ENCODE measurements around the gene KCNG2.

KCNG2 gene

DNA sequence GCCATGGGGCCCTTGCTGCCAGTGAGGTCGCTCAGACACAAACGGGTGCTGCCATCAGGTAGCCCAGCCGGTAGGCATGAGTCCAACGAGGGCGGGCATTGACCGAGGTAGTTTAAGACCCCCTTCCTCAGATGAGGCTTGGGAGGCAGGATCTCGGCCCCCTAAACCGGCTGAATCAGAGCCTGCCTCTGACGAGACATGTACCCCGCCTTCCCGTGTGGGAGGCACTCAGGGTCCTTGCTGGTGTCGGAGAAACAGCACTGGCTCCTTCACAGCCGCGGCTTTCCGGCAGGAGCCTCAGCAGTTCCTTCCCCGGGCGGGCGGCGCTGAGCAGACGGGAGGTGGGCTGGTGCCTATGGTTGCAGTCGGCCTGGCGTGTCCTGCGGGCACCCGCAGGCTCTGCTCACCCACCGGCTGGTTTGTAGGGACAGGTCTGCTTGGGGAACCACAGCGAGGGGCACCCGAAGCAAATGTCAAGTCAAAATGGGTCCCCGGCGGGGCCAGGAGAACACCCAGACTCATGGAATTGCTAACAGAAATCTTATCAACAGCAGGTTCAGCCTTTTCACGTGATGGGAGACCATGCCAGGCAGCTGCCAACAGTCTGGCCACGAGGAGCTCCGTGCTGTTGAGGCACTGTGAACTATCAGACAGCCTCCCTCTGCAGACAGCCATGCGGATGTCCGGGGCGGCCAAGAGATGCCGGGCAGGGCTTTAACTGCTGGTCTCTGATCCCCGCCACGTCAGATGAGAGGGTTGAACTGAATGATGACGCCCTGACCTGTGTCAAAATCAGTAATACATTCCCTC, 2.8 kb downstream of the KCNG2 start:
- no peak for DNase-seq

- DNase-seq = no peak
These were observed 3.5 kb downstream of the KCNG2 start for GRCh38 chr18:79801217-79801616.

- DNase-seq = no peak
These were observed 3.9 kb downstream of the KCNG2 start for GRCh38 chr18:79801641-79802040.

GRCh38 chr18:79802298-79802697, 4.6 kb downstream of the KCNG2 start:
- DNase-seq = no peak

DNA sequence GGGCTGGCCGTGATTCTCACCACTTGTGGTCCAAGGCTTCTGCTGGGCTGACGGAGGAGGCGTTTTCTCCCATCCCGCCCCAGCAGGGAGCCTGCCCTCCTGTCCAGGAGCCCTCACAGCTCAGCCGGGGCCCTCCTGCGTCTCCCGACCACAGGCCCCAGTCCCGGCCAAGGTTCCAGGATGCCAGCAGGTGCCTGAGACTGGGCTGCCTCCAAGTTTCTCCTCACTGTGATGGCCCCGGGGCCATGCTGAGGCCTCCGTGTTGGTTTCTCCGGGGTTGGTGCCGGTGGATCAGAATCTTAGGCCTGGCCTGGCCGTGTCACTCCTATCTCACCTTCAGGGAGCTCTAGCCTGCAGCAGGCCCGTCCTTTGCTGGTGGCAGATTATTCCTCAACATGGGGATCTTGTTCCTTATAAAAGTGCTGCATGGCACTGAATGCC, 5.9 kb downstream of the KCNG2 start:
- DNase-seq = no peak

DNA sequence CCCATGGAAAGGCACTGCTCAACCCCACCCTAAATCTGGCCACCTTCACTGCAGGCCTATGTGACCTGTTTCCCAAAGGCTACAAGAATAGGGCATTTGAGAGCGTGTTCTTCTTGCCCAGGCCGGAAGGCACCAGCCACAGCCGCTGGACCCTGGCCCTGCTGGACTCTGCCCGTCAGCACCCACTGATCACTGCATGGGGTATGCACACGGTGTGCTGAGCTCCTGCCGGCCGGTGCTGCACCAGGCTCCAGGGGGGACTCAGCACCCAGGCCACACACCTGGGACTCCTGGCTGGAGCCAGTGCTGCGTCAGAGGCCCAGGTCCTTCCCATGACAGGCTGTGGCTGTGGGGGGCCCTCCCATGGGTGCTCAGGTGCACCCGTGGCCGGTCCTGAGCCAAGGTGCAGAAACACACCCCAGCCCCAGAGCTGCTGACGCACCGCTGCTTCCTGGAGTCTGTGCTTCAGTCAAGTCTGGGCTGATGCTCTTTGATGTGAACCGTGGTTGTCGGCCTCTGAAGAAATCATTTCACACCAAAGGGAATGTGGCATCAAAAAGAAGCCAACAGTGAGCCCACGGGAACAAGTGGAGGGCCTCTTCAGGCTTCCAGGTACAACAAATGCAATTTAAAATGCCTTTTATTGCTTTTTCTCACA, 6.5 kb downstream of the KCNG2 start:
- DNase-seq = no peak

DNA sequence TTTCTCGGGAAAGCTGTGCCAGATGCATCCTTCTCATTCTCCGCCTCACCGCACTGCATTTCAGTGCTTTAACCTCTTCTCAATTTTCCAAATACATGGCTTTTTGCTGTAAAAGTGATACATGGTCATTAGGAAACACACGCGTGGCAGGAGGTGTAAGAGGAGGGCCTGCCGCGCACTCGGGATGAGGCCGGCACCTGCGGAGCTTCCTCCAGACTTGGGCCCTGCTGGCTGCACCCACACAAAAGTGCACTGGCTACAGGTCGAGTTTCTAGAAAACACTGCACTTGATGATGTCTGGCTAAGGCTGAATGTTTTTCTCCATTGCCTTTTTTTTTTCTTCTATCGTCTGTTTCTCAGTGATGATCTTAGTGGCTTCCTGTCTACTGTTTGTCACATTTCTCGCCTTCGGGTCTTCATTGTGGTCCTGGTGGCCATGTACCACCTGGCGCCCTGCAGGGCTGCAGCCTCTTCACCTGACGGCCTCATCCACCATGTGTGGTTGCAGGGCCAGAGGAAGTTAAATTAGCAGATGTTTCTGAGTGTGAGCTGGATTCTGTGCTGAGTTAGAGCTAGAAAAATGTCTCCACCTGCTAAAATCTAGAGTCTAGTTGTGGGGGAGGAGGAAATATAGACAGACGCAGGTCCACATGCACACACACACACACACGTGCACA, 7.6 kb downstream of the KCNG2 start:
- no peak for DNase-seq

DNA sequence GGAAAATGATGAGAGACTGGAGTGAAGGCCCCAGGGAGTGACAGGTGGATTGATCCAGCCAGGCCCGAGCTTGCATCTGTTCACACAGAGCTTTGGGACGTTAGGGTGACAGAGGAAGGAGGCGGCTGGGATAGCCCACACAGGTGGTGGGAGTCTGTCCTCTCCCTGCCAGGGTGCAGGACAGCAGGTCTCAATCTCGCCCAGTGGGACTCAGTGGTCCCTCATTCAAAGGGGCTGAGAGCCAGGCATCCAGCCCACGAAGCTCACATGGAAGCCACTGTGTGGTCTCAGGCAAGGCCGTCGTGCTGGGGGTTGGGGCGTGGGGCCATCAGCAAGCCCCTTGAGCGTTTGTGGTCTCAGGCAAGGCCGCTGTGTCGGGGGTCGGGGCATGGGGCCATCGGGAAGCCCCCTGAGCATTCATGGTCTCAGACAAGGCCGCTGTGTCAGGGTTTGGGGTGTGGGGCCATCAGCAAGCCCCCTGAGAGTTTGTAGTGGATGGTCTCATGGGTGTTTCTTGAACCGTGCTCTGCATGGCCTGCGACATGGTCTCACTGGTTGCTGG, 8.3 kb downstream of the KCNG2 start:
- no peak for DNase-seq

- DNase-seq = no peak
These were observed 9.5 kb downstream of the KCNG2 start for GRCh38 chr18:79806976-79807841.

DNA sequence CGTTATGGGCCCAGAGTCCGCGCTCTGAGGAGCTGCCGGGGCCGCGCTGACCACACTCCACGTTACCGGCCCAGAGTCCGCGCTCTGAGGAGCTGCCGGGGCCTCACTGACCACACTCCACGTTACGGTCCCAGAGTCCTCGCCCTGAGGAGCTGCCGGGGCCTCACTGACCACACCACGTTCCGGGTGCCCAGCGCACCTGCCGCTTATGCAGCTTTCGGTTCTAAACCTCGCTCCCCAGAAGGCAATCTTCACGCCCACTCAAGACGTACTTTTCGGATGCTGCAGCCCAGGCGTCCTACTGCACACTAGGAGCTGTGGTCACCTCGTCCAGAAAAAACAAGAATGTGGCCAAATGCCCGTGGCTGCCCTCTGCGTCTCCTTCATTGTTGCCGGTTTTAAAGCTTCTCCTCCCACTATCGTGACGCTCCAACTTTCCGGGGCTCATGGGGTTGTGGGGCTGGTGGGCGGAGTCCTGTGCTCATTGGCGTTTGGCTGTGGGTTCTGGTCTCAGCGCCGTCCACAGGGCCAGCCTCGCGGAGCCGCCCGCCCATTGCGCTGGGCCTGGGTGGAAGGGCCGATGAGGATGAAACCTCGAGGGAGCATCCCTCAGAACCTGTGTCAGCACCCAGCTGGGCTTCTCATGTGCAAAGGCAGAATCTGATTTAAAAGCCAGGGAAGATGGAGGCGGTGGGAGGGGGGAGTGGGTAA, 11.9 kb downstream of the KCNG2 start:
- DNase-seq = no peak

DNA sequence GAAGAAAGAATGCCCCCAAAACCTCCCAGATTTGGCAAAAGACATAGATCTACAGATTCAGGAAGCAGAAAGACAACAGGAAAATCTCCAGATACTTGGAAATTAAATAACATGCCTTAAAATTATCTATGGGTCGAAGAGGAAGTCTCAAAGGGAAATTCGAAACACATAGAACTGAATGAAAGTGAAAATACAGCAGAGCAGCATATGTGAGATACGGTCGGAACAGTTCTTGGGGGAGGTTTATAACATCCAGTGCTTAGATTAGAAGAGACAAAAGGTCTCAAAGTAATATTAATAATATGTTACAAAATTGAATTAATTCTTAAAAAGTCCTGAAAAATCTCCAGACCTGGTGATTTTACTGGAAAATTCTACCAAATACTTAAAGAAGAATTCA, 14.3 kb downstream of the KCNG2 start:
- DNase-seq = no peak

- DNase-seq = no peak
These were observed 16.6 kb downstream of the KCNG2 start for GRCh38 chr18:79814373-79814772.

DNA sequence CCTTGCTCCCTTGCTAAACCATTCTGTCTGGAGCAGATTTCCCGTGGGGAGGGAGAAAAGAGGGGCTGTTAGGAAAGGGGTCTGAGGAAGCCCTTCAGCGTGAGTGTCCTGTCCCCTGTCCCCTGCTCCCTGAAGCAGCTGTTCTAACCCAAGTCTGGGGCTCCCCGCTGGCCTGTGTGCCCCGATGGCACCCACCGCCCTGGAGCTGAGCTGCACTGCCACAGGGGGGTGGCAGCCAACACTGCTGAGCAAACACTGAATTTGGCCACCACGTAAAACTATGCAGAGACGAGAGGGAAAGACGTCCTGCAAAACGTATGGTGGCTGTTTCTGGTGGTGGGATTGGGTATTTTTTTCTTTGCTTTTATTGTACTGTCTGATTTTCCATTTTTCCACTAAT, 17.9 kb downstream of the KCNG2 start:
- DNase-seq = no peak

DNA sequence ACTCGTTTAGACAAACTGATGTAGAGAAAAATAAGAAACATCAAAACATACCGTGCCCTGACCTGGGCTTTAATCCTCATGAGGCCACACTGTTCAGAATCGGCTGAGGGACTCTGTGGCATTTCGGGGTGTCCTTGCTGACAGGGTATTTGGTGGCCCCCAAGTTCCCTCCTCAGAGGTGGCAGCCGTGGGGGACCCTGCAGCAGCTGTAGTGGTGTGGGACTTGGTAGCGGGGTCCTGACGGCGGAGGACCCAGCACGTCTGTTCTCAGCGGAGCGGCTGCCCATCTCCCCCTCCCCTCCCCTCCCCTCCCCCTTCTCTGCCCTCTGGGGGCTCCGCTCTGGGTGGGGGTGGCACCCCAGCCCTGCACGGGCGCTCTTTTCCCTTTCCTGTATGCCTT, 18.4 kb downstream of the KCNG2 start:
- no peak for DNase-seq

DNA sequence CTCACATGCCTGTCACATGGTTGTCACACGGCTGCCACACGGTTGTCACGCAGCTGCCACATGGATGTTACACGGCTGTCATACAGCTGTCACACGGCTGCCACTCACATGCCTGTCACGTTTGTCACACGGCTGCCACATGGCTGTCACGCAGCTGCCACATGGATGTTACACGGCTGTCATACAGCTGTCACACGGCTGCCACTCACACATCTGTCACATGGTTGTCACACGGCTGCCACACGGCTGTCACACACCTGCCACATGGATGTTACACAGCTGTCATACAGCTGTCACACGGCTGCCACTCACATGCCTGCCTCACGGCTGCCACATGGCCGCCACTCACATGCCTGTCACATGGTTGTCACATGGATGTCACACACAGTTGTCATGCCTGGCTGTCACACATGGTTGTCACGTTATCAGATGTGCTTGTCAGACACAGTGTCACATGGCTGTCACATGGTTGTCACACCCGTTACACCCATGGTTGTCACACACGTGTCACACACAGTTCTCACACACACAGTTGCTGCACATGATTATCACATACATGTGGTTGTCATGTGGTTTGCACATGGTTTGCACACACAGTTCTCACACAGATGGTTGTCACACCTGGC, 19.4 kb downstream of the KCNG2 start:
- no peak for DNase-seq

DNA sequence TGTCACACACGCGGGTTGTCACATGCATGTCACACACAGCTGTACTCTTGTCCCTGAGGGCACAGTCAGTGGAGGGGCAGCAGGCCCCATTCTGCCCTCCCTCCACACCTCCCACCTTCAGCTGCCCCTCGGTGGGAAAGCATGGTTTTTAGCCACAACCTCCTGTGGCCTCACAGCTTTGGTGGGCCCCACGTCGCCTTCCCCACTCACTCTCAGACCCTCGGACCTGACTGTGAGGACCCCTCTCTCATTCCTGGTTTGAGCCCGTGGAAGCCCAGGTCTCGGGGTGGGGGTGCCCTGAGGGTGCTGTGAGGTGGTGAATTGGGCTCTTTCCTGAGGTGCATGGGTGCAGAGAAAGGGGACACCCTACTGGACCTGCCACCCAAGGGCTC, 19.9 kb downstream of the KCNG2 start:
- DNase-seq = no peak

- no peak for DNase-seq
These were observed 20.3 kb downstream of the KCNG2 start for GRCh38 chr18:79818036-79818435.

GRCh38 chr18:79818631-79819030, 20.9 kb downstream of the KCNG2 start:
- no peak for DNase-seq

- DNase-seq = no peak
These were observed 21.6 kb downstream of the KCNG2 start for GRCh38 chr18:79819064-79819967.

GRCh38 chr18:79819968-79820351, 22.2 kb downstream of the KCNG2 start:
- no peak for DNase-seq

All from NCI-H1105 (cell line).